ENCODE results near the gene UPF3B.
"Not testable (repeated sequence)": the region's sequence is repeated elsewhere in the genome, so short reads cannot be mapped to it uniquely, and the experiment has no call there.

Gene UPF3B

GRCh38 chrX:119821703-119822102 lies 31.1 kb downstream of the UPF3B start:
- DNase-seq = not testable (repeated sequence)

- DNase-seq = no peak
Measured at GRCh38 chrX:119817130-119817690, 35.6 kb downstream of the UPF3B start.

GRCh38 chrX:119816300-119816699 lies 36.5 kb downstream of the UPF3B start:
- DNase-seq = no peak

DNA sequence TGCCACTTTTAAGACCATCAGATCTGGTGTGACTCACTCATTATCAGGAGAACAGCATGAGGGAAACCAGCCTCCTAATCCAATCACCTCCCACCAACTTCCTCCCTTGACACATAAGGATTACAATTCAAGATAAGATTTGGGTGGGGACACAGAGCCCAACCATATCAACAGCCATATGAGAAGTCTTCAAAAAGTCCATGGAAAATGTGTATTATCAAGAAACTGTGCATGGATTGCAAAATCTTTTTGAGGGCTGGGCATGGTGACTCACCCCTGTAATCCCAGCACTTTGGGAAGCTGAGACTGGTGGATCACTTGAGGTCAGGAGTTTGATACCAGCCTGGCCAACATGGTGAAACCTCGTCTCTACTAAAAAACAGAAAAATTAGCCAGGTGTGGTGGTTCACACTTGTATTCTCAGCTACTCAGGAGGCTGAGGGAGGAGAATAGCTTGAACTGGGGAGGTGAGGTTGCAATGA lies 43.5 kb downstream of the UPF3B start:
- no peak for DNase-seq

DNA sequence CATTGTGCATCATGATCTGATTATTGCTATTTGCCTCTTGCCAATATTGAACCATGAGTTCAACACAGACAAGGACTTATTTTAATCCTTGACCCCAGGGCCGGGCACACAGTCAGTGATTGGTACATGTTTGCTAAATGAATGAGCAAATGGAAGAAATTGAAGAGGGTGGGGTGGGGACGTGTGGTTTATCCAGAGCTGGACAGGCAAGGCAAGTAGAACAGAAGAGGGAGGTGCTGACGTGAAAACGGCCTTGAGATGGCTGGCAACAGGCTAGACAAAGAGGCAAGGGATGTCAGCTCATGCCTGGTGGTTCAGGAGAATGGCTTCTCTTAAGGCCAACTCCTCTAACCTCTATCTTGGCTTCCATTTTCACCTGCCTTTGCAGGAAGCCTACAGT lies 44.3 kb downstream of the UPF3B start:
- DNase-seq = not testable (repeated sequence)

GRCh38 chrX:119802546-119802945 lies 50.2 kb downstream of the UPF3B start:
- DNase-seq = no peak

DNA sequence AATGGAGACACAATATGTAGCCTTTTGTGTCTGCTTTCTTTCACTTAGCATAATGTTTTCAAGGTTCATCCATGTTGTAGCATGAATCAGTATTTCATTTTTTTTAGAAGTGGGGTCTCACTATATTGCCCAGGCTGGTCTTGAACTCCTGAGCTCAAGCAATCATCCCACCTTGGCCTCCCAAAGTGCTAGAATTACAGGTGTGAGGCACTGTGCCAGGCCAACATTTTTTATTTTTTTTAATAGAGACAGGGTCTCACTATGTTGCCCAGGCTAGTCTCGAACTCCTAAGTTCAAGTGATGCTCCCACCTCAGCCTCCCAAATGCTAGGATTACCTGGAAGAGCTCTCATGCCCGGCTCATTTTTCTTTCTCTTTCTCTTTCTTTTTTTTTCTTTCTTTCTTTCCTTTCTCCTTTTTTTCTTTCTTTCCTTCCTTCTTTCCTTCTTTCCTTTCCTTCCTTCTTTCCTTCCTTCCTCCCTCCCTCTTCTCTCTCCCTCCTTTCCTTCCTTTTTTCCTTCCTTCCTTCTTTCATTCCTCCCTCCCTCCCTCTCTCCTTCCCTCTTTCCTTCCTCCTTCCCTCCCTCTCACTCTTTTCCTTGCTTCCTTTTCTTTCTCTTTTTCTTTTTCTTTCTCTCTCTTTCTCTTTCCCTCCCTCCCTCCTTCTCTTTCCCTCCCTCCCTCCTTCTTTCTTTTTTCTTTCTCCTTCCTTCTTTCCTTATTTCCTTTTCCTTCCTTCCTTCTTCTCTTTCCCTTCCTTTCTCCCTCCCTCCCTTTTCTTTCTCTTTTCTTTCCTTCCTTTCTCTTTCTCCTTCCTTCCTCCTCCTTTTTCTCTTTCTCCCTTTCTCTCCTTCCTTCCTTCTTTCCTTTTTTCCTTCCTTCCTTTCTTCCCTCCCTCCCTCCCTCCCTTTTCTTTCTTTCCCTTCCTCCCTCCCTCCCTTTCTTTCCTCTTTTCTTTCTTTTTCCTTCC lies 51.2 kb downstream of the UPF3B start:
- no peak for DNase-seq

GRCh38 chrX:119791437-119792231 lies 61.1 kb downstream of the UPF3B start, which contains the start of gene RPL39:
RPL39 (minus strand) TSS chrX:119791630; CDS start chrX:119791576, 54 bp downstream.
- DNase-seq = peak; percentile 66

DNA sequence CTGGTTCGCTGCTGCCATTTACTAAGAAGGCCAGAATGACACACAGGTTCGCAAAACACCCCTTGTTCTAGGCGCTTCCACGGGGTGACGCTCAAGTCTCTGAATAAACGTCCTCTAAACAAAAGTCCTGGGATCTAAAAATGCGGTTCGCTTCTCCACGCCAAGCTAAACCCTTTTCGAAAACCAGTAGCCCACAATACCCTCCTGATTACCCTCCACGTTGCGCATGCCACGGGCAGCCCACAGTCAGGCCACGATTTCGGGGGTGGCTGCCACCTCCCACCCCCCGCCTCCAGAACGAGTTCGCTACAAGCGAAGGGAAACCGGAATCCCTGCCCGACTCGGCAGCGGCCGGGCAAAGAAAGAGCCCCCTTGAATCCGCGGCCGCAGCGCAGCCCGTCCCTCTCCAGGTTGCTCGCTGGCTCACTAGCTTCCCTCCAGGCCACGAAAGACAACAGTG lies 61.8 kb downstream of the UPF3B start:
- peak; percentile 16 for DNase-seq

GRCh38 chrX:119784747-119785446 lies 67.9 kb downstream of the UPF3B start:
- DNase-seq = peak; percentile 17
